Skin of body (tissue), 2 donors: ENCODE measurements around the gene IL16. TPM values are rescaled to one million over a fixed set of nuclear protein-coding genes. Genes with fewer than 3 reads are reported as not detected.
A peak's percentile ranks its signal among the peaks of the same experiment; 100 is the strongest.
"Not testable (repeated sequence)": the region's sequence is repeated elsewhere in the genome, so short reads cannot be mapped to it uniquely, and the experiment has no call there.

Experiments
- DNase-seq: peaks from one replicate; lab custom pipeline; 2025; lab: John Stamatoyannopoulos, UW
- total RNA-seq: library from RNA; depleted of rRNA; stranded (reverse); fragments of >200 nt; gene quantifications from one replicate; pipeline ENCODE4 v1.2.3, GENCODE V29; 2014

Gene IL16
- total RNA-seq, 1 donor from 2014 or later = 8.9 TPM

DNA sequence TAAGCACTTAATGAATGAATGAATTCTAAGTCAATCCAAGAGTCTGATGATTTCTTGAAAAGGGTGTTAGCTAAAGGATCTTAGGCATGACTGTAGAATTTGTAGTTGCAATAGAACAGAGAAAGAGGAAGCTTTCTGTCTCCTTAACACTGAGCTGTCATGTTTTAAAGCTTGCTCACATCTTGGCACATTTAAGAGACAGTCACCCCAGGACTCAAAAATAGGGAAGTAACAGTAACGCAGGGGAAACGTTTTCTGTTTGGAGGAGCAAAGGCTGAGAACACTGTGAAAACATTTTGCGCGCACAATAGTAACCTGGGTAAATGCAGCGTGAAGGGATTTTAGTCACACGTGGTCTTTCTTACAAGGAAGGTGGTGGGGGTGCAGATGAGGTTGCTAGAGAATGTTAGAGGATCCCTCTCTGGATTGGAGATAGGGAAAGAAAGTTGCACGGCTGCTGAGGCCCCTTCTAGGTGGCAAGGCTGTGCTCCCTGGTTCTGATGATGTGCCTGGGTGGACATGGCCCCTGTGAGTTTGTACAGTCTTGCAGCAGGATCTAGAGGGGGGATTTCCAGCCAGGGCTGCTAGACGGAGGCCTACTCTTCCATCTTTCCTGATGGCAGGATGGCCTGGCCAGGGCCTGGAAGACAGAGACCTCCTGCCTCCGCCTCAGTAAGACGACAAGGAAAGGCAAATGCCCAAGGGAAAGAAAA lies 115.2 kb downstream of the IL16 start:
- no peak for DNase-seq

DNA sequence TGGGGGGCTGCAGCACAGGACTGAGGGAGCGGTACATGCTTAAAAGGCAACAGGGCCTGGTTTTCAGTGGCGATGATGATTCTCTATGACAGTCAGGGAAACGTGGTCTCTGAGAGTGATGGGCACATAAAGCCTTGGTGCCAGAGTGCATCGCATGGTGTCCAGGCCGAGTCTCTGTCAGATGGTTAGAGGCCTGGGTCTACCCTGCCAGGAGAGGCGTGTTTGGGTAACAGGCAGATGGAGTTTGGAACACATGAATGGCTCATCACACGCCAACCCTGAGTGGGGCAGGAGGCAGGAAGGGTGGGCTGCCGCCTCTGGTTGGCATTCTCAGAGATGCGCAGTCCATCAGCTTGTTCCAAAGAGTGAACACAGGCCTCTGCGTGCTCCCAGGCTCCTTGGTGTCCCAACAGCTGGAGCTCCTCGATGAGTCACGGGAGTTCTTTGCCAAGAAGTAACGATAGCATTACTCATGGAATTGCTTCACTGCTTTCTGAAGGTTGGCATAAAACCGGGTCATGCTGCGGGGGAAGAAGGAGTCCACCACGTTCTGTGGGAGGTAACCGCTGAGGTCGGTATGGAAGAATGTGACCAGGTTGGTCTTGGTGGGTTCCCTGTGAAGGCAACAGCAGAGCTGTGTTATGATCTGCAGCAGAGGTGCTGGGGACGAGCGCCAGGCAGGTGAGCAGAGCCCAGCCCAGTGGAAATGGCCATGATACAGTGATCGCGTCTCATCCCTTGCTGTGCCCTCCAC lies 116.3 kb downstream of the IL16 start:
- DNase-seq = peak; percentile 44

DNA sequence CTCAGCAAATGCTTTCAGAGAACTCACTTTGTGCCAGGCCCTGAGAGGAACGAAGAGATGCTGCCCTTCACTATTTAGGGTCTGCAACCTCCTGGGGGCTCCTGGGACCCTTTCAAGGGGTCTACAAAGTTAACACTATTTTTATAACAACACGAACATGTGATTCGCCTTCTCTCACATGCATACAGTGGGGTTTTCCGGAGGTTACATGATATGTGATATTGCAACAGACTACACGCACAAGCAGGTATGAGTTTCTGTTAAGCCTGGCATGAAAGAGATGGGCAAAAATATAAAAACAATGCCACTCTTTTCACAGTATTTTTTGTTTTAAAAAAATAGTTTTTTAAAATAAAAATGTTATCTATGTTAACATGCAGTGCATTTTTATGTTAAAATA lies 117.0 kb downstream of the IL16 start:
- DNase-seq = no peak

DNA sequence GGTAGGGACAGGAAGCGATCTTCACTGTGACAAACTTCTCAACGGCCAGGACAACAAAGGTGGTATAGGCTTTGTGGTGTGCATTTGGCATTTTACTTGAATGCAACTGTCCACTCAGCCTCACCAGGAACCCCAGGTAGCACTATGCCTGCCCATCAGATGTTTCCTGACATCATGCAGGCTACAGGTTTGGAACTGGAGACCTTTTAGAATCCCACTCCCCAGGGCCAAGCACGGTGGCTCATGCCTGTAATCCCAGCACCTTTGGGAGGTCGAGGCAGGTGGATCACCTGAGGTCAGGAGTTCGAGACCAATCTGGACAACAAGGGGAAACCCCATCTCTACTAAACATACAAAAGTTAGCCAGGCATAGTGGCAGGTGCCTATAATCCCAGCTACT lies 117.7 kb downstream of the IL16 start:
- DNase-seq = no peak

DNA sequence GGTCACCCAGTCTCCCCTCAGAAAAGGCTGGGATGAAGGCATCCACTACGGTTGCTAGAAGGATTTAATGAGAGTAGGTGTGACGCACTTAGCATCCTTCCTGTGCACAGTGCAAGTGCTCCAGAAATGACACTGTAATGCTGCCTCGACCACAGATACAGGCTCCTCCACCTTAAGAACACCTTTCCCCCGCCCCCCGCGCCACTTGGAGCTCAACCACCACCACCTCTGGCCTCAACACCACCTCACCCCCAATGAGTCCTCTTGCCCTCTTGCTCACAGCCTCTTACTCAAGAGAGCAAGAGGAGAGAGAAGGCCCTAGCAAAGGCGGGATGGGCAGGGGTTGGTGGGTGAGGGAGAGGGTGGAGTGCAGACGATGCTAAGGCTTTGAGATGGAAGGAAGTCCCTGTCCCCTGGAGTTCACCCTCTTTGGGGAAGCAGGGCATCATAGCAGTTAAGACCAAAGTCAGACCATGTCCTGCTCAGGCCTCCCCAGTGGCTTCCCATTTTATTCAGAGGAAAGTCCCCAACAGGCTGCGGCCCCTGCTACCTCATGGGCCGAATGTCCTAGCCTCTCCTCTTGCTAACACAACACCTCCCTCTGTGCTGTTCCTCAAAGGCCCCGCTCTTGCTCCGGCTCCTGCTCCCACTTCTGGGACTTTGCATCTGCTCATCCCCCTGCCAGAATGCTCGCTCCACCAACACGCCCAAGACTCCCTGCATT lies 118.9 kb downstream of the IL16 start:
- DNase-seq = no peak

DNA sequence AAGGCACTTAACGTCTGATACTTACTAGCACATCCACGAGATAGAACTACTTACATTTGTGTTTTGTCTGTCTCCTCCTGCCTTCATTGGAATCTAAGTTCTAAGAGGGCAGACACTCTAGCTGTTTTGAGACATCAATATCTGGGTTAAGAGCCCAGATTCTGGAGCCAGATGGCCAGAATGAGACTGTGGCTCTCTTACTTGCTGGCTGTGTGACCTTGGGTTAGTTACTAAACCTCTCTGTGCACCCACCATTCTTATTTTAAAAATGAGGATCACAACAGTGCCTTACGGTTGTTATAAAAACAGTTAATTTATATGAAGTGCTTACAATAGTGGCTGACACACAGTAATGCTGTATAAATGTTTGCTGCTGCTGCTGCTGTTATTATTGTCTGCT lies 119.6 kb downstream of the IL16 start:
- no peak for DNase-seq

DNA sequence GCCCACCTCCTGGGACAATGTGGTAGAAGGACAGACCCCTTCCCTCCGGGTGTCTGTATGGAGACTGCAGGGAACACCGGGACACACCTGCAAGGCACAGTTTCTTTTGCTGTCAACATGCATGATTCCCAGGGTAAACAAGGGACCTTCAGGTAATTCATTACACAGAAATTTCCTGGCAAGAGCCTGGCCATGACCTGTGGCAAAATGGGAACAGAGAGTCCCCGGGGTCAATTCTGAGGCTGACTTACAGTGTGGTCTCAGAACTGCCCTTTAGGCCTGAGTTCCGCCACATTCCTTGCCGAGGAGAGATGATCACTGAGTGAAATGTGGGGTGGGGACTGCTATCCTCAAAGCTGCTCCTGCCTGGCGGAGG lies 121.0 kb downstream of the IL16 start:
- DNase-seq = no peak

DNA sequence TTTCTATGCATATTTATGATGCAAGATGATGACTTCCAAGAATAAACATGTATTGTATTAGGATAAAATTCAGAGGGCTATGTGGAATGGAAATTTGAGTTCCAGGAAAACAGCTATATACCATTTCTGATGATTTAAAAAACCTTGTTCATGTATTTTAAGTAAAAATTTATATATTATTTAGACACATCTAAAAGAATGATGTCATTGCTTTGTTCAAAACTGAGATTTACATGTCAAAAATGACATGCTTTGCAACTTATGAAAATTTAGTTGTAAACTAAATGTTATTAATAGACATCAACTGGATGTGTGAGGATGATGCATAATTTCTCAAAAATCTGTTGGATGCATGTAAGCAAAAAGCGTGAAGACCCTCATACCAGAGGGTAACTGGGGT lies 125.0 kb downstream of the IL16 start:
- DNase-seq = no peak

DNA sequence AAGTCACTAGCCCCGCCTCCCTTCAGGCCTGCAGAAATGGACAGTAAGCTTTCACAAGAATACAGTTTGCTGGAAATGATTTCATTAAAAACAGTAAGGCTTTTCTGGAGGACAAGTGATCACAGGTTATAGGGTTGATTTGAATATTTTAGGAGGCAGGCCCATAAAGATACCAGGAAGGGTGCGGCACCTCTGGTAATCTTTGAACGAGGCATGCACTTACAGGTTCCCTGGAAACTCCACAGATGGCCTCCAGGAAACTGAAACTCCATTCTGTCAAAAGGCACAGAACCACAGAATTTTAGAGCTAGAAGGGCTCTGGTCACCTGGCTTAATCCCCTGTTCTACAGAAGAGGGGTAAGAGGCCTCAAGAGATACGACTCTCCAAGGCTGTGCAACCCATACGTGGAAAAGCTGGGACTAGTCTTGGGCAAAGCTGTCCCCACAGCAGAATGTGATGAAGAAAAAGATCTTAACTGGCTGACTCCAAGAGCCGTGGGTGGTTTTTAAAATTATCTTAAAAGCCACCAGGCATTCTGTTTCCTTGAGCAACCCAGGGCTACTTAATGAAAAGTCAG lies 126.1 kb downstream of the IL16 start:
- DNase-seq = peak; percentile 17

DNA sequence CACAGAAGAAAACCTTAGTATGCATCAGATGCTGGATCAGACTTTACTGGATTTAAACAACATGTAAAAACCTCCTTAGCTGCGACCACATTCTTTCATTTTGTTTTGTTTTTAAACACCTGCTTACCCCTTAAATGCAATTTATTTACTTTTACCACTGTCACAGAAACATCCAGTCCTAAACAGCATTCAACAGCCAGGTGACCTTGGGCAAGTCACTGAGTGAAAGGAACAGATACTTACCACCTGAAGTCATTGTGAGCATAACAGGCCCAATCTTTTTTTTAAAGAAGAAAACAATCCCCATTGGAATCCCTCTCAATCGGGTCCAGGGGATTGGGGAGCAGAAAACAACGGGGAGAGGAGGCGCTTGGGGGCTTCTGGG lies 126.9 kb downstream of the IL16 start:
- DNase-seq = no peak

DNA sequence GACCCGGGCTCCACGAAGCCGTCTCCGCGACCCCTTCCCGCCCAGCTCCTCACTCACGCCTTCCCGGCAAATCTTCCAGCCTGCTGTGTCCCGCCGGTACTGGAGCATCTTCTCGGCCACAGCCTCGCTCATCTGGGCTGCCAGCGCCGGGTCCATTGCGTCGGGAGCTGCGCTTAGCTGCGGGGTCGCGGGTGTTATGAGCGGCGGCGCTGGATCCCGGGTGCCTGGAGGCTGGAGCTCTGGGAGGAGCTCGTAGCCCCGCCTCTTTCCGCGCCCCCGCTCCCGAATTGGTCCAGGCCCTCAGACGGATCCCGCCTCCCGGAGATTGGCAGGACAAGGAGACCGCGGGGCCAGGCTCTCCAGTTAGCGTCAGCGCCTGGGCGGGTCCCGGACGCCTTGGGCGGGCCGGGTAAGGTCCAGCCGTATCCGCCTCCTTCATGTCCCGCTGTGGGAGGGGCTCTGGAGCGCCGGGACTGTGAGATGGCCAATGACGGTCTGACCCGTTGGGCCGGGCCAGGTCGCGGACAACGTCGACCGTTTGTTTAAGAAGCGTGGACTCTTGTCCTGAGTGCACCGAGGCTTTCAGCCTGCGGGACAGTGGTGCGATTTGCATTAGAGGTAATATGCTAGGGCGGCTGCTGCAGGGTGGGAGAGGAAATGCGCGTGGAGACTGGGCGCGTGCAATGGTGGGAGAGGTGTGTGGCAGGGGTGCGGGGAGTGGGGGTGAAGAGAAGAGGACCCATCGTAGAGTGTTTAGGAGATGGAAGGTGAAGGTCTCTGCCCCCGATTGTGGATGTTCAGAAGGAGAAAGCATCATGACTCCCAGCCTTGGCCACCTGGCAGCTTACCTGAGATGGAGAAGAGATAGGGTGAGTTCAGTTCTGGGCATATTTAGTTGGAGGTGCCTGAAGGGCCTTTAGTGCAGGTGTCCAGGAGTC lies 127.5 kb downstream of the IL16 start, which contains the start of gene STARD5:
TSS of gene STARD5 (minus strand) at position 198 of the 938 bp plus-strand sequence. CDS start at position 156, 42 bp downstream.
- DNase-seq = peak; percentile 96

DNA sequence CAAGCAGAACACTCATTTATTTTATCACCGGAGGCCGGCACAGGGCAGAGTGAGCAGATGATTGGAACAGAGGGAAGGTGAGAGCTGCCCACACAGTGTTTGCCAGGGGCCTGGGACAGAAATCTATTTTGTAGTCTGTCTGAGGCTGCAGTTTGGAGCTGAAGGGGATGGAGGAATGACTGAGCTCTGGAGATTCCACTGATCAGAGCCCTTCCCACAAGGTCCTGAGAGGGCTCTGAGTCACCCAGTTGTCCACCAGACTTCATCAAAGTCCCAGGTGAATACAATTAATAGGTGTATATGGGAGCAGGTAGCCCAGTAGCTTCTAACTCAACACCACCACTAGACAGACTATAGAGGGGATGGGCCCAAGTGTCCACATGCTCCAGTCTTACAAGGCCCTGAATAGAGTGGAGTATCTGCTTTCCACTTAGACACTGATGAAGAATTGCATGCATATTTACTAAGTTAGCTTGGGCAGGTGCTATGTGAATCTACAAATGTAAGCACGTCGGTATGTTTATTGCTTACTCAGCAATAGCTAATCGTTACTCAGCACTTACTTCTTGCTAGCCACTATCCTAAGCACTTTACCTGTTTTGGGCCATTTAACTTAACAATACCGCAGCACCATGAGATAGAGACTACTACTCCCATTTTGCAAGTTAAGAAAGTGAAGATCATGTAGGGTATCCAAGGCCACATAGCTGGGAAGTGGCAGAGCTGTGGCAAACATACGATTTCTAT lies 130.0 kb downstream of the IL16 start:
- no peak for DNase-seq

DNA sequence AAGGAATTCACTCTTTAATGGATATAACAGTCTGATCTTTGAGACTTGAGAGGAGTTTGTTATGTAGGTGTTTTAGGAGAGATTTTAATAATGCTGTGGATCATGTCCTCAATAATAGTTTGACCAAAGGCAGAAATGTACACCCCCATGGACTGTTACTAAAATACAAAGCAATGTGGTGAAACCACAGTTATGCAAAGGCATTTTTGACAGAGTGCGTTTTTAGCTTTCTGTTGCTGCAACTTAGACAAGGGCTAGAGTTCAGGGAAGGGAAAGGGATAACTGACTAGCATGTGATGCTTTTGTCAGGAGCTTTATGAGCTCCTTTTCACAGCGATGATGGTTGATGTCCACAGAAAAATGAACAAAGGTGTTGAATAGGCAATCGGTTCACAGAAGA lies 130.8 kb downstream of the IL16 start:
- no peak for DNase-seq

DNA sequence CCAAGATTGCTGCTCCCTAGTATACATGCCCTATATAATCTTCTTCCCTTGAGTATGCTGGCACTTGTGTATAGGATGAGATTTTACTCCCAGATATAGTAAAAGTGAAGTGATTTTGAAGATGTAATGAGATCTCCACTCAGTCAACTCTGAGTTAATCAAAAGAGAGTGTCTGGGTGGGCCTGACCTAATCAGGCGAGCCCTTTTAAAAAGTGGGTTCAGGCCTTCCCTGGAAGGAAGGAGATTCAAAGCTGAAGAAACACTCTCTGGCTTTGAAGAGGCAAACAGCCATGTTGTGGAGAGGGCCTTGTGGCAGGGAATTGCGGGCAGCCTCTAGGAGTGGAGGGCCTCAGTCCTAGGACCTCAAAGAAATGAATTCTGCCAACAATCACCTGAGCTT lies 132.8 kb downstream of the IL16 start:
- no peak for DNase-seq

DNA sequence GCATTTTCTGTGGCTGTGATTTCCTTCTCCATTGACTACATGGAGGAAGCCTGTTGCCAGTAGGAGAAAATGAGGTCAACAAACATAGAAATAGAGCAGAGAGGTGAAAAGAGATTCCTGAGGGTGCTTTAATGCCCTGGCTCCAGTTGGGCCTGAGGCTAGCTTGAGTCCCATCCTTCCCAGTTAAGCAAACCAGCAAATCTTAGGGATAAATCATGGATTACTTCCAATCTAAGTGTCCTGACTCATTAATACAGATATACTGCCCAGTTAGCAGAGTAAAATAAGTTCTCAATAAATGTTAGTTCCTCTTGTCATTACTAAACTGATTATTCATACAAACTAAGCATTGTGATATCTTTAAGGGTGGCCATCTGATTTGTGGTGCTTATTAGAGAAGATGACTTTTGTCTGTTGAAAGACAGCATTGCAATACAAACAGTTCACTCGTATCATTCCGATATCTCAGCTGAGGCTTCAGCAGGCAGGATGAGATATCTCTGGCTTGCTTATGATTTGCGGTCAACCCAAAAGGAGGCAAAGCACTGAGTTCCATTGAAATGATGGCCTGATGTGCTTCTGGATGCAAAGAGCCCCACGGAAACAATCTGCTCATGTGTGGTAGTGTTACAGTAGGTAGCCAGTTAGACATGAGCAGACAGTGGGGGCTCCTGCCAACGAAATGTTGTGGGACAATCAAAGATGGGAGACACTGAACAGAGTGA lies 133.8 kb downstream of the IL16 start:
- DNase-seq = no peak

DNA sequence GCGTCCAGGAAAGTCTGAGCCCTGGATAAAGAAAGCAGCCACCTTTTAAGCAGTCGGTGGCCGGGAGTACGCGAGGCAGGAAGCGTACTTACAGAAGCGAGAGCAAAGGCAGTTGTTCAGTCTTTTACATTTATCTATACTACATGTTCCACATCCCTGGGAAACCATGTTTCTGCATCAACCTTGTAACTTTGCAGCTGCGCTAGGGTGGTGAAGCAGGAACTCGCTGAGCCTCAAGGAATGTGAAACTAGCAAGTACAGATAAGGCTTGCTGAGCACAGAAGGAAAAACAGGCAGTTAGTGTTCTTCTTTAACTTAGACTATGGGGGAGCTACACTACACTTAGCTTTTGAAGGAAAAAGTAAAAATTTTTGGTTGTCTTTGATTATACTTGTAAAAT lies 134.5 kb downstream of the IL16 start:
- DNase-seq = not testable (repeated sequence)

DNA sequence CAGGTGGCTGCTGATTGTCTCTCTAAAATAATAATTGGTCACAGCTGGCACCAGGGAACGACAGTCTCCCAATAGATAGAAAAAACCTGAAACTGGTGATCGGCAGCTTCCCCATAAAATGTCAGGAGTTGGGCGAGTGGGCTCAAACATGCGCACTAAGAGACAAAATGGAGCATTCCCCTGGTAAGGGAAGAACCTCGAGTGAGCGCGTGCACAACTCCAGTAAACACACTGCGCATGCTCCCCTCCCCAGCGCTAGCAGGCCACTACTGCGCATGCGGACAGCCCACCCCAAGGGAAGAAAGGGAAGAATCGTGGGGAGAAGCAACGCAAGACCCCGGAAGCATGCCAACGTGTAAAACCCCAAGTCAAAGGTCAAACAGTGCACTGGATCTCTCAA lies 134.9 kb downstream of the IL16 start:
- DNase-seq = no peak

DNA sequence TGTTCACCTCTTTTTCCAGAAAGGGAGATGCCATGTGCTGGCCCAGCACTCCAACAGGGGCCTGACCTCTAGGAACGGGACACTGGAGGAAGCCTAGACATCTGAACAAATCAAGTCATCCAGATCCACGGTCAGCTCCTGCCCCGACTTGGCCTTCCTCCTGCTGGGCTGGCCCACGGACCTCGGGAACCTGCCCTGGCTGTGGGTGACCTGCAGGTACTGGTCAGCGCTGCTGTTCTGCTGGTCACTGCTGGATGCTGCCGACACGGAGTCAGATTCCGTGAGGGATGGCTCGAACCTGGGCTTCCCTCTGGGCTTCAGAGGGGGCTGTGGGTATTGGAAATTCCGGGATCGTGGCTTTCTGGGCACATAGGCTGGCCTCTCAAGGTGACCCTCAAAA lies 135.6 kb downstream of the IL16 start:
- DNase-seq = no peak

DNA sequence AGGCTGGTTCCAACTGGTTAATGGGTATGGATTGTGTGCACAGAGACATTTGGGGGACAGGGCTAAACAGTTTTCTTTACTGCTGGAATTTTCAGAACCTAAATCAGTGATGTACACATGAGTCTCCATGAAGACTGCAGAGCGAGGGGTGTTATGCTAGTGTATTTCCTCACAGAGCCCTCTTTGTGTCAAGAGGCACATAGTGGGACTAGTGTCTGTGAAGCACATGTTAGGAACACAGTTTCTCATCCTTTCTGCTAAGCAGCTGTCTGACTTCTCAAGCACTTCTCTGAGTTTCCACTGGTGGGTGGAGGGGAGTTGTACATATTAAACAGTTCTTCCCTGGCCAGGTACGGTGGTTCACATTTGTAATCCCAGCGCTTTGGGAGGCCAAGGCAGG lies 136.7 kb downstream of the IL16 start:
- DNase-seq = no peak
